CD14-positive monocyte (primary cell): Measurements from ENCODE around the gene TRIM25. TPM values are rescaled to one million over a fixed set of nuclear protein-coding genes. Genes with fewer than 3 reads are reported as not detected.

Experiments used
- DNase-seq, 3 donors: peaks; one replicate each; pipeline ENCODE4 v3.0.0-alpha.2; 2011 to 2022
- H2AFZ ChIP-seq: 2 replicates; pipeline ENCODE4 v1.6.0; 2012; ENCODE audit warnings: mild to moderate bottlenecking, low read depth, low read length, inconsistent platforms; ENCODE audit not compliant: insufficient read depth, poor library complexity, severe bottlenecking
- H3K27ac ChIP-seq, 2 donors: 1 replicate in 1 of 2; 2 replicates in 1 of 2; pipeline ENCODE4 v1.5.1; 2012 to 2013; ENCODE audit warnings: low read length in 2 of 2, control low read depth in 1 of 2, inconsistent platforms in 1 of 2, low read depth in 1 of 2, mild to moderate bottlenecking in 1 of 2
- H3K27me3 ChIP-seq, 2 donors: one replicate each; pipeline versions ENCODE4 v1.6.0 to v1.6.1; 2011 to 2013; ENCODE audit warnings: low read length in 2 of 2; ENCODE audit not compliant: control insufficient read depth in 2 of 2, insufficient read depth in 2 of 2
- H3K36me3 ChIP-seq, 2 donors: replicated peaks in 1 of 2; 1 replicate in 1 of 2; 2 replicates in 1 of 2; pipeline versions ENCODE4 v1.5.1 to v1.6.1; 2012 to 2013; ENCODE audit warnings: low read length in 2 of 2, control low read depth in 1 of 2, inconsistent platforms in 1 of 2, mild to moderate bottlenecking in 1 of 2; ENCODE audit not compliant: insufficient read depth in 2 of 2, control insufficient read depth in 1 of 2
- H3K4me1 ChIP-seq, 2 donors: 1 replicate in 1 of 2; 2 replicates in 1 of 2; pipeline versions ENCODE4 v1.5.1 to v1.6.1; 2012 to 2013; ENCODE audit warnings: low read length in 2 of 2, control low read depth in 1 of 2, inconsistent platforms in 1 of 2, mild to moderate bottlenecking in 1 of 2, moderate library complexity in 1 of 2; ENCODE audit not compliant: insufficient read depth in 2 of 2, control insufficient read depth in 1 of 2
- H3K4me2 ChIP-seq: replicated peaks from 2 replicates; pipeline ENCODE3; 2012; ENCODE audit warnings: low read length, moderate library complexity, mild to moderate bottlenecking; ENCODE audit not compliant: poor library complexity, severe bottlenecking; ENCODE audit errors: extremely low read depth
- H3K4me3 ChIP-seq, 3 experiments: fragments of 200-600 bp in 1 of 3; sonication (generic) in 1 of 3; replicated peaks in 1 of 3; 1 replicate in 2 of 3; 2 replicates in 1 of 3; pipeline ENCODE4 v1.5.1; 2011 to 2013; ENCODE audit warnings: low read length in 3 of 3, mild to moderate bottlenecking in 3 of 3, control low read depth in 2 of 3, low read depth in 2 of 3, inconsistent platforms in 1 of 3, moderate library complexity in 1 of 3
- H3K79me2 ChIP-seq: 2 replicates; pipeline ENCODE4 v1.6.0; 2012; ENCODE audit warnings: mild to moderate bottlenecking, control low read depth, inconsistent platforms, low read length, moderate library complexity; ENCODE audit not compliant: insufficient read depth
- H3K9ac ChIP-seq: 2 replicates; pipeline ENCODE4 v1.6.0; 2017; ENCODE audit warnings: low read length, mild to moderate bottlenecking; ENCODE audit not compliant: insufficient read depth, poor library complexity, severe bottlenecking
- H3K9me3 ChIP-seq, 2 donors: replicated peaks in 1 of 2; 1 replicate in 1 of 2; 2 replicates in 1 of 2; pipeline versions ENCODE4 v1.5.1 to v1.6.1; 2012 to 2013; ENCODE audit warnings: low read length in 2 of 2, control low read depth in 1 of 2; ENCODE audit not compliant: control insufficient read depth in 1 of 2, insufficient read depth in 1 of 2
- H4K20me1 ChIP-seq: 2 replicates; pipeline ENCODE4 v1.6.0; 2012; ENCODE audit warnings: mild to moderate bottlenecking, low read length, control low read depth, moderate library complexity; ENCODE audit not compliant: insufficient read depth
- H3K27ac Mint-ChIP-seq, 7 donors: one replicate each; pipeline ENCODE4 v1.8.0; 2020; ENCODE audit warnings: mild to moderate bottlenecking in 7 of 7, mixed read lengths in 7 of 7, moderate library complexity in 6 of 7, inconsistent platforms in 2 of 7
- H3K27me3 Mint-ChIP-seq, 3 donors: one replicate each; pipeline ENCODE4 v1.8.0; 2021 to 2022; ENCODE audit warnings: low read depth in 3 of 3, mild to moderate bottlenecking in 3 of 3, mixed read lengths in 3 of 3, moderate library complexity in 3 of 3, inconsistent platforms in 1 of 3
- H3K36me3 Mint-ChIP-seq, 2 donors: one replicate each; pipeline ENCODE4 v1.8.0; 2020; ENCODE audit warnings: mixed read lengths in 2 of 2, inconsistent platforms in 1 of 2, mild to moderate bottlenecking in 1 of 2
- H3K4me1 Mint-ChIP-seq: one replicate; pipeline ENCODE4 v1.8.0; 2020; ENCODE audit warnings: mild to moderate bottlenecking, mixed read lengths
- H3K4me3 Mint-ChIP-seq, 2 donors: one replicate each; pipeline ENCODE4 v1.8.0; 2020; ENCODE audit warnings: mild to moderate bottlenecking in 2 of 2, mixed read lengths in 2 of 2, moderate library complexity in 1 of 2
- H3K9me3 Mint-ChIP-seq, 7 donors: one replicate each; pipeline ENCODE4 v1.8.0; 2020 to 2022; ENCODE audit warnings: mixed read lengths in 7 of 7, mild to moderate bottlenecking in 6 of 7, moderate library complexity in 6 of 7, inconsistent platforms in 2 of 7
- WGBS: methylation state at CpG from one replicate; pipeline ENCODE4 v1.1.5; 2013; ENCODE audit warnings: missing lambda C conversion rate; ENCODE audit not compliant: insufficient coverage; 5-methylcytosine and 5-hydroxymethylcytosine counted together
- intact Hi-C, 2 donors: fragments of 100-400 bp; cut with micrococcal nuclease; formaldehyde crosslinking; loops; one replicate each; pipeline versions ENCODE4 v1.15.0 to v1.15.1; 2023
- polyA plus RNA-seq, 3 donors: library from polyadenylated mRNA; depleted of rRNA in 1 of 3; unstranded in 2 of 3; stranded (reverse) in 1 of 3; fragments of 300-500 nt in 2 of 3; fragments of >200 nt in 1 of 3; fragmentation: Illumina TruSeq in 2 of 3; gene quantifications; 1 replicate in 2 of 3; 2 replicates in 1 of 3; pipeline ENCODE4 v1.2.3, GENCODE V29; 2012 to 2021
- TF ChIP-seq, protein P1 (sequence below): fragments of 200-600 bp; IDR thresholded peaks from one replicate; pipeline ENCODE4 v1.8.0; 2022; ENCODE audit warnings: antibody characterized with exemption, mild to moderate bottlenecking

The TRIM25 gene
- polyA plus RNA-seq, 3 donors: 5.4 to 98.3 (median 11.2) TPM

- TF ChIP-seq, protein P1, sequence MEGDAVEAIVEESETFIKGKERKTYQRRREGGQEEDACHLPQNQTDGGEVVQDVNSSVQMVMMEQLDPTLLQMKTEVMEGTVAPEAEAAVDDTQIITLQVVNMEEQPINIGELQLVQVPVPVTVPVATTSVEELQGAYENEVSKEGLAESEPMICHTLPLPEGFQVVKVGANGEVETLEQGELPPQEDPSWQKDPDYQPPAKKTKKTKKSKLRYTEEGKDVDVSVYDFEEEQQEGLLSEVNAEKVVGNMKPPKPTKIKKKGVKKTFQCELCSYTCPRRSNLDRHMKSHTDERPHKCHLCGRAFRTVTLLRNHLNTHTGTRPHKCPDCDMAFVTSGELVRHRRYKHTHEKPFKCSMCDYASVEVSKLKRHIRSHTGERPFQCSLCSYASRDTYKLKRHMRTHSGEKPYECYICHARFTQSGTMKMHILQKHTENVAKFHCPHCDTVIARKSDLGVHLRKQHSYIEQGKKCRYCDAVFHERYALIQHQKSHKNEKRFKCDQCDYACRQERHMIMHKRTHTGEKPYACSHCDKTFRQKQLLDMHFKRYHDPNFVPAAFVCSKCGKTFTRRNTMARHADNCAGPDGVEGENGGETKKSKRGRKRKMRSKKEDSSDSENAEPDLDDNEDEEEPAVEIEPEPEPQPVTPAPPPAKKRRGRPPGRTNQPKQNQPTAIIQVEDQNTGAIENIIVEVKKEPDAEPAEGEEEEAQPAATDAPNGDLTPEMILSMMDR: peak; percentile 99
- H3K79me2 ChIP-seq: peaks cover 47% of the 10 kb centered on the region
- intact Hi-C loops: loop anchor here in 1 of 2 donors (5.0 kb wide), 1 partner anchor 144 kb away; no protein-coding TSS in a partner anchor
- H4K20me1 ChIP-seq: peaks cover 7% of the 10 kb centered on the region
- no peaks in the 10 kb centered on the region for H3K27me3 ChIP-seq
- peaks cover 2 to 5% of the 10 kb centered on the region in 2 donors for H3K36me3 Mint-ChIP-seq
- peak within 1 kb of the TSS; percentile 91 for H3K9ac ChIP-seq
- DNase-seq: peak; percentile 85 to 90 (median 86)
- H3K4me3 Mint-ChIP-seq: peak within 1 kb of the TSS; percentile 77 to 84
- H3K9me3 Mint-ChIP-seq: peaks cover 0 to 2% (median 0%) of the 10 kb centered on the region in 7 donors
- peak within 1 kb of the TSS; percentile 82 for H3K4me2 ChIP-seq
- H2AFZ ChIP-seq: peak within 1 kb of the TSS; percentile 98
- no peaks in the 10 kb centered on the region for H3K9me3 ChIP-seq
- no peaks in the 10 kb centered on the region for H3K36me3 ChIP-seq
- H3K4me1 ChIP-seq: peaks cover 10% of the 10 kb centered on the region in 2 donors
- H3K27me3 Mint-ChIP-seq: peaks cover 0 to 2% (median 1%) of the 10 kb centered on the region in 3 donors
- peak within 1 kb of the TSS; percentile 81 to 98 (median 96) for H3K4me3 ChIP-seq
- 0% methylated on average over 44 of the region's 59 CpGs for WGBS
- peaks cover 12% of the 10 kb centered on the region for H3K4me1 Mint-ChIP-seq
- H3K27ac Mint-ChIP-seq: peak within 1 kb of the TSS; percentile 70 to 92 (median 88)
- H3K27ac ChIP-seq: peak within 1 kb of the TSS; percentile 70 to 95
Measured at GRCh38 chr17:56960596-56961538, 47.0 kb upstream of the TRIM25 start, which contains the start of gene COIL. Gene COIL (minus strand): TSS chr17:56961050. CDS start chr17:56961019, 31 bp downstream.

GRCh38 chr17:56956992-56957391 is 43.1 kb upstream of the TRIM25 start:
- Histone ChIP-seq H3K4me3 (no peak overlapping the region), H3K27me3 (no peaks in the 10 kb centered on the region), H3K4me2 (no peak overlapping the region), H3K36me3 (peaks cover 8 to 24% of the 10 kb centered on the region in 2 donors), H3K9ac (no peak overlapping the region), H4K20me1 (peaks cover 25% of the 10 kb centered on the region), H3K27ac (no peak overlapping the region), H3K79me2 (peaks cover 82% of the 10 kb centered on the region), H2AFZ (no peak overlapping the region), H3K4me1 (peaks cover 10% of the 10 kb centered on the region in 2 donors), H3K9me3 (no peaks in the 10 kb centered on the region)
- intact Hi-C loops: no loop called here
- DNase-seq: no peak
- WGBS: 89% methylated on average over 3 of the region's 5 CpGs
- H3K36me3 Mint-ChIP-seq: peaks cover 8 to 26% of the 10 kb centered on the region in 2 donors
- no peaks in the 10 kb centered on the region for H3K27me3 Mint-ChIP-seq
- TF ChIP-seq, protein P1: no peak
- H3K4me3 Mint-ChIP-seq: no peak overlapping the region
- H3K9me3 Mint-ChIP-seq: no peaks in the 10 kb centered on the region
- H3K4me1 Mint-ChIP-seq: peaks cover 12% of the 10 kb centered on the region
- H3K27ac Mint-ChIP-seq: no peak overlapping the region
